NOMO-1 treated with dmso at 0.1 percent for 144 hours (cell line): Measurements from ENCODE around the gene DDX10.

Source experiments
- DNase-seq: peaks from one replicate; lab custom pipeline; 2025; ENCODE audit not compliant: unreplicated experiment; lab: John Stamatoyannopoulos, UW

Gene DDX10

GRCh38 chr11:108865406-108865805 lies 200.5 kb downstream of the DDX10 start:
- DNase-seq: no peak

- no peak for DNase-seq
Observed at GRCh38 chr11:108866781-108867180, 201.9 kb downstream of the DDX10 start.

GRCh38 chr11:108870373-108871020 lies 205.6 kb downstream of the DDX10 start:
- no peak for DNase-seq

- DNase-seq: no peak
Observed at GRCh38 chr11:108871152-108871551, 206.3 kb downstream of the DDX10 start.

- DNase-seq: no peak
Observed at GRCh38 chr11:108871867-108872266, 207.0 kb downstream of the DDX10 start.

- no peak for DNase-seq
Observed at GRCh38 chr11:108872781-108873291, 208.0 kb downstream of the DDX10 start.

GRCh38 chr11:108873310-108873709 lies 208.4 kb downstream of the DDX10 start:
- DNase-seq: no peak

- no peak for DNase-seq
Observed at GRCh38 chr11:108873941-108874340, 209.1 kb downstream of the DDX10 start.

GRCh38 chr11:108875134-108875533 lies 210.3 kb downstream of the DDX10 start:
- DNase-seq: no peak

- no peak for DNase-seq
Observed at GRCh38 chr11:108877178-108877577, 212.3 kb downstream of the DDX10 start.

GRCh38 chr11:108880510-108880909 lies 215.6 kb downstream of the DDX10 start:
- DNase-seq: no peak

- no peak for DNase-seq
Observed at GRCh38 chr11:108881131-108881530, 216.3 kb downstream of the DDX10 start.

GRCh38 chr11:108882211-108882831 lies 217.5 kb downstream of the DDX10 start:
- no peak for DNase-seq

GRCh38 chr11:108886005-108886659 lies 221.3 kb downstream of the DDX10 start:
- DNase-seq: no peak

GRCh38 chr11:108886660-108887009 lies 221.8 kb downstream of the DDX10 start:
- DNase-seq: no peak

GRCh38 chr11:108887436-108888238 lies 222.8 kb downstream of the DDX10 start:
- DNase-seq: no peak

GRCh38 chr11:108890482-108891105 lies 225.7 kb downstream of the DDX10 start:
- no peak for DNase-seq

GRCh38 chr11:108891143-108891542 lies 226.3 kb downstream of the DDX10 start:
- no peak for DNase-seq

GRCh38 chr11:108891909-108892511 lies 227.1 kb downstream of the DDX10 start:
- no peak for DNase-seq
